GM10248 (cell line): Measurements from ENCODE around the gene PLEKHO2.

Experiments used
- CTCF ChIA-PET: fragments of 300-600 bp; sonication (Branson Sonifier 250); formaldehyde crosslinking; extraction: SDS; loops from one replicate; lab custom pipeline; 2021; ENCODE audit warnings: antibody characterized with exemption; lab: Yijun Ruan, JAX
- POLR2A ChIA-PET: fragments of 350-650 bp; sonication (Branson Sonifier 250); formaldehyde crosslinking; extraction: SDS; loops from one replicate; lab custom pipeline; 2020; ENCODE audit warnings: antibody characterized with exemption; lab: Yijun Ruan, JAX
- DNase-seq: peaks from one replicate; pipeline ENCODE4 v3.0.0; 2012; ENCODE audit errors: extremely low spot score
- TF ChIP-seq, protein P1 (sequence below): IDR thresholded peaks from 2 replicates; pipeline ENCODE4 v1.5.1; 2012; ENCODE audit warnings: mild to moderate bottlenecking, low read depth; ENCODE audit errors: extremely low read depth, missing control alignments, control extremely low read depth

The PLEKHO2 gene

GRCh38 chr15:64865126-64865997, 23.6 kb downstream of the PLEKHO2 start:
- CTCF ChIA-PET, result interaction anchor here (1.0 to 2.4 kb wide), 9 partner anchors 14 to 55 kb away, joined by 3 to 11 read pairs (median 5); no protein-coding TSS in a partner anchor

DNA sequence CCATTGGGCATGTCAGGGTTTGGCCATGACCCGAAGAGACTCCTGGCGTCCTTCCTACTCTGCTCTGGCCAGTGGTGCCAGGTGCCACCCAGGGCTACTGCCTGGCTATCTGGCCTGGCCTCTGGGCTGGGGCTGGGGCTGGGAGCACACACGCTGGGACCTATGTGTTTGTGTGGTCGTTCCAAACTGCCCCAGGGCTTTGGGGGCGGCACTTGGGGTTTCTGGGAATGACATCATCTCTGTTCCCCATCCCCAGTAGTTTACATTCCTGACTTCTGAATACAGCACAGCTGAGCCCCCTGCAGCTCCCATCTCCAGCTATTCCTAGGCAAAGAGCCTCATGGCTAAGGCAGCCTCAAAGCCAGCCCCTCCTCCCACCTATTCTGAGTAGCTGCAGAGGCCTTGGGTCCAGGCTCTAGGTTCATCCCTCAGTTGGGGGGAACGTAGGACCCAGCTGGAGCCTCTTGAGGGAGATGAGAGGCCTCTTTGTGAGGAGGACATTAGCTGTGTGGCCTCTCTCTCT, 24.3 kb downstream of the PLEKHO2 start:
- ChIA-PET POLR2A (interaction anchor here (0.6 to 1.2 kb wide), 3 partner anchors 9 to 26 kb away, joined by 3 read pairs; no protein-coding TSS in a partner anchor), CTCF (interaction anchor here (1.0 to 1.3 kb wide), 2 partner anchors 17 to 40 kb away, joined by 5 read pairs; no protein-coding TSS in a partner anchor)
- DNase-seq, result no peak
- TF ChIP-seq, protein P1, sequence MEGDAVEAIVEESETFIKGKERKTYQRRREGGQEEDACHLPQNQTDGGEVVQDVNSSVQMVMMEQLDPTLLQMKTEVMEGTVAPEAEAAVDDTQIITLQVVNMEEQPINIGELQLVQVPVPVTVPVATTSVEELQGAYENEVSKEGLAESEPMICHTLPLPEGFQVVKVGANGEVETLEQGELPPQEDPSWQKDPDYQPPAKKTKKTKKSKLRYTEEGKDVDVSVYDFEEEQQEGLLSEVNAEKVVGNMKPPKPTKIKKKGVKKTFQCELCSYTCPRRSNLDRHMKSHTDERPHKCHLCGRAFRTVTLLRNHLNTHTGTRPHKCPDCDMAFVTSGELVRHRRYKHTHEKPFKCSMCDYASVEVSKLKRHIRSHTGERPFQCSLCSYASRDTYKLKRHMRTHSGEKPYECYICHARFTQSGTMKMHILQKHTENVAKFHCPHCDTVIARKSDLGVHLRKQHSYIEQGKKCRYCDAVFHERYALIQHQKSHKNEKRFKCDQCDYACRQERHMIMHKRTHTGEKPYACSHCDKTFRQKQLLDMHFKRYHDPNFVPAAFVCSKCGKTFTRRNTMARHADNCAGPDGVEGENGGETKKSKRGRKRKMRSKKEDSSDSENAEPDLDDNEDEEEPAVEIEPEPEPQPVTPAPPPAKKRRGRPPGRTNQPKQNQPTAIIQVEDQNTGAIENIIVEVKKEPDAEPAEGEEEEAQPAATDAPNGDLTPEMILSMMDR, result no peak

More at GRCh38 chr15:64865126-64865997, 23.6 kb downstream of the PLEKHO2 start:
- POLR2A ChIA-PET, result interaction anchor here (1.2 to 2.2 kb wide), 3 partner anchors 21 to 29 kb away, joined by 3 to 9 read pairs (median 3); no protein-coding TSS in a partner anchor
- TF ChIP-seq, protein P1, result no peak
- DNase-seq, result peak; percentile 51

- POLR2A ChIA-PET, result no interaction called here
- TF ChIP-seq, protein P1, result no peak
- DNase-seq, result no peak
- CTCF ChIA-PET, result interaction anchor here (0.9 to 1.5 kb wide), 4 partner anchors 14 to 58 kb away, joined by 3 to 6 read pairs (median 4); no protein-coding TSS in a partner anchor
Measured at GRCh38 chr15:64869501-64869900, 27.8 kb downstream of the PLEKHO2 start.

- DNase-seq, result no peak
- CTCF ChIA-PET, result interaction anchor here (0.9 to 1.5 kb wide), 6 partner anchors 11 to 59 kb away, joined by 3 to 6 read pairs (median 3); no protein-coding TSS in a partner anchor
- POLR2A ChIA-PET, result no interaction called here
- TF ChIP-seq, protein P1, result no peak
Measured at GRCh38 chr15:64870353-64870752, 28.6 kb downstream of the PLEKHO2 start.

DNA sequence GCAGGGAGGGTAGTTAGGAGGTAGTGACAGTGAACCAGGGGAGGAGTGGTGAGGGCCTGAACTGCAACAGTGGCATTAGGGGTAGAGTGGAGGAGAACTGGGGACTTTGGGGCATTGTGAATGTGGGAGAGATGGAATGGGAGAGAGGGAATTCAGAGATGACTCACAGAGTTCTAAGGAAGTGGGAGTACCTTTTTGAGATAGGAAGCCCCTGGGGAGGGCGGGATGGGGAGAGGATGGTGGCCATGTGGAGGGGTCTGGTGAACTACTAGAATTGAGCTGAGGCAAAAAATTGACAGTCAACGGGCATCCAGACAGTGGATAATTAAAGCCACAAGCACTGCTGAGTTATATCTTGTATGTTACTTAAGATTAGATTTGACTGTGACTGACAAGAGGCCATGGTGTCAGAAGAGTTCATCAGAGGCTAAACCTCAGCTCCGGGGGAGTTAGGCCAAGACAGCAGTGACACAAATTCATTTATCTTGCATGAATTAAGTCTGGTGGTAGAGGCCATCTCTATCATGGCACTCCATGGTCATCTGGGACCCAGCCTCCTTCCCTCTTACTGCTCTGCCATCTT, 34.0 kb downstream of the PLEKHO2 start:
- POLR2A ChIA-PET, result interaction anchor here (1.0 to 1.9 kb wide), 2 partner anchors 13 to 18 kb away, joined by 5 to 8 read pairs; no protein-coding TSS in a partner anchor
- CTCF ChIA-PET, result interaction anchor here (0.8 to 2.0 kb wide), 2 partner anchors 13 to 40 kb away, joined by 3 to 5 read pairs; no protein-coding TSS in a partner anchor
- TF ChIP-seq, protein P1, result no peak
- DNase-seq, result no peak

- no peak for DNase-seq
- POLR2A ChIA-PET, result interaction anchor here (0.5 to 0.6 kb wide), 2 partner anchors 10 to 33 kb away, joined by 3 read pairs; no protein-coding TSS in a partner anchor
- CTCF ChIA-PET, result interaction anchor here (1.4 to 2.0 kb wide), 4 partner anchors 11 to 28 kb away, joined by 4 to 5 read pairs (median 4); no protein-coding TSS in a partner anchor
- TF ChIP-seq, protein P1, result no peak
Measured at GRCh38 chr15:64877435-64877834, 35.7 kb downstream of the PLEKHO2 start.
